Measurements from ENCODE around the gene SPECC1. TPM values are rescaled to one million over a fixed set of nuclear protein-coding genes. Genes with fewer than 3 reads are reported as not detected.

Gene SPECC1
- total and polyA plus RNA-seq, 2 of the 13 experiments (the other 11 are each of a cell fraction or from before 2014, with no cell fraction given) = 2.3 to 6.9 TPM

GRCh38 chr17:19977293-19978208 is 31.6 kb upstream of the SPECC1 start, which contains the start of gene AKAP10 (continued):
- 0 out of 2 replicates have a peak, but pooled peaks have one; percentile 44 for TF ChIP-seq ZNF598 (CRISPR knock-in tag; IDR thresholded peaks at IDR 0.05; ENCODE audit: borderline replicate concordance)
- peak; percentile 74 for TF ChIP-seq NFKBIZ (CRISPR knock-in tag; IDR thresholded peaks at IDR 0.05)
- peak; percentile 97 for TF ChIP-seq ZNF782 (CRISPR knock-in tag; IDR thresholded peaks at IDR 0.05; ENCODE audit: borderline replicate concordance)
- no peak for TF ChIP-seq PRPF4 (IDR thresholded peaks at IDR 0.05; ENCODE audit: low read depth, low read length, poor library complexity, severe bottlenecking)
- TF ChIP-seq ZNF761 (CRISPR knock-in tag; conservative IDR thresholded peaks at IDR 0.05) = peak; percentile 97
- no peak for TF ChIP-seq PBX2 (CRISPR knock-in tag; IDR thresholded peaks at IDR 0.05)
- no peak for TF ChIP-seq GTF2F1 (IDR thresholded peaks at IDR 0.05; ENCODE audit: low read length)
- peak; percentile 77; the same call in 1 of the 2 replicates for TF ChIP-seq ZBTB39 (CRISPR knock-in tag; IDR thresholded peaks at IDR 0.05)
- TF ChIP-seq AKAP8 (CRISPR knock-in tag; IDR thresholded peaks at IDR 0.05) = no peak; the same call in 1 of the 2 replicates
- TF ChIP-seq, protein P1, sequence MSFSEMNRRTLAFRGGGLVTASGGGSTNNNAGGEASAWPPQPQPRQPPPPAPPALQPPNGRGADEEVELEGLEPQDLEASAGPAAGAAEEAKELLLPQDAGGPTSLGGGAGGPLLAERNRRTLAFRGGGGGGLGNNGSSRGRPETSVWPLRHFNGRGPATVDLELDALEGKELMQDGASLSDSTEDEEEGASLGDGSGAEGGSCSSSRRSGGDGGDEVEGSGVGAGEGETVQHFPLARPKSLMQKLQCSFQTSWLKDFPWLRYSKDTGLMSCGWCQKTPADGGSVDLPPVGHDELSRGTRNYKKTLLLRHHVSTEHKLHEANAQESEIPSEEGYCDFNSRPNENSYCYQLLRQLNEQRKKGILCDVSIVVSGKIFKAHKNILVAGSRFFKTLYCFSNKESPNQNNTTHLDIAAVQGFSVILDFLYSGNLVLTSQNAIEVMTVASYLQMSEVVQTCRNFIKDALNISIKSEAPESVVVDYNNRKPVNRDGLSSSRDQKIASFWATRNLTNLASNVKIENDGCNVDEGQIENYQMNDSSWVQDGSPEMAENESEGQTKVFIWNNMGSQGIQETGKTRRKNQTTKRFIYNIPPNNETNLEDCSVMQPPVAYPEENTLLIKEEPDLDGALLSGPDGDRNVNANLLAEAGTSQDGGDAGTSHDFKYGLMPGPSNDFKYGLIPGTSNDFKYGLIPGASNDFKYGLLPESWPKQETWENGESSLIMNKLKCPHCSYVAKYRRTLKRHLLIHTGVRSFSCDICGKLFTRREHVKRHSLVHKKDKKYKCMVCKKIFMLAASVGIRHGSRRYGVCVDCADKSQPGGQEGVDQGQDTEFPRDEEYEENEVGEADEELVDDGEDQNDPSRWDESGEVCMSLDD (CRISPR knock-in tag; IDR thresholded peaks at IDR 0.05; ENCODE audit: borderline replicate concordance) = peak; percentile 27; the same call in 1 of the 2 replicates
- TF ChIP-seq TEAD2 (CRISPR knock-in tag; IDR thresholded peaks at IDR 0.05) = peak; percentile 96
- peak; percentile 95 for TF ChIP-seq ZNF274 (CRISPR knock-in tag; IDR thresholded peaks at IDR 0.05)
- no peak for TF ChIP-seq FOXO1 (CRISPR knock-in tag; IDR thresholded peaks at IDR 0.05)
- TF ChIP-seq KLF6 (CRISPR knock-in tag; IDR thresholded peaks at IDR 0.05) = peak; percentile 81
- TF ChIP-seq REST (IDR thresholded peaks at IDR 0.05; ENCODE audit: borderline replicate concordance in 1 of 2, low read depth in 1 of 2, low read length in 2 of 2) = no peak
- peak; percentile 49; the same call in 1 of the 2 replicates for TF ChIP-seq ZNF678 (CRISPR knock-in tag; IDR thresholded peaks at IDR 0.05)
- TF ChIP-seq ZBTB3 (CRISPR knock-in tag; IDR thresholded peaks at IDR 0.05; ENCODE audit: borderline replicate concordance, low read depth) = peak; percentile 87; the same call in 1 of the 2 replicates
- TF ChIP-seq ZFP62 (CRISPR knock-in tag; IDR thresholded peaks at IDR 0.05) = no peak
- TF ChIP-seq ZNF652 (CRISPR knock-in tag; IDR thresholded peaks at IDR 0.05; ENCODE audit: borderline replicate concordance, low read depth) = no peak
